ENCODE results near the gene PDE4D. TPM values are rescaled to one million over a fixed set of nuclear protein-coding genes. Genes with fewer than 3 reads are reported as not detected.

The PDE4D gene
- total and polyA plus RNA-seq, 2 donors (not counting 3 experiments of a cell fraction or from before 2014, with no cell fraction given) = 34.5 to 51.2 TPM

GRCh38 chr5:59543821-59544442, 349.6 kb downstream of the PDE4D start:
- ChIA-PET CTCF (interaction anchor here (1.1 to 2.2 kb wide), 5 partner anchors 15 to 257 kb away, joined by 3 to 13 read pairs (median 6); no protein-coding TSS in a partner anchor), POLR2A (no interaction called here)
- Histone ChIP-seq H3K4me3 (replicated peaks in 1 of 3; ENCODE audit: insufficient read depth in 1 of 3, low read depth in 1 of 3, low read length in 3 of 3) (no peak overlapping the region), H3K9me1 (replicated peaks; ENCODE audit: control insufficient read depth, extremely low read depth, insufficient read depth, low read length) (no peaks in the 10 kb centered on the region), H3K9ac (replicated peaks; ENCODE audit: extremely low read depth, insufficient read depth, low read length) (no peak overlapping the region), H3K4me2 (ENCODE audit: insufficient read depth, low read length) (no peak overlapping the region), H3K9me3 (replicated peaks; ENCODE audit: control insufficient read depth, insufficient read depth, low read length) (no peaks in the 10 kb centered on the region), H3K27me3 (ENCODE audit: control insufficient read depth in 2 of 2, insufficient read depth in 2 of 2, low read length in 2 of 2) (no peaks in the 10 kb centered on the region), H3K4me1 (ENCODE audit: control insufficient read depth, extremely low read depth, insufficient read depth, low read length) (no peaks in the 10 kb centered on the region), H4K20me1 (replicated peaks; ENCODE audit: control insufficient read depth, extremely low read depth, insufficient read depth, low read length) (no peaks in the 10 kb centered on the region), H2AFZ (ENCODE audit: low read depth, low read length) (no peak overlapping the region), H3K79me2 (ENCODE audit: control insufficient read depth, insufficient read depth, low read length) (no peaks in the 10 kb centered on the region), H3K27ac (ENCODE audit: insufficient read depth, low read depth, low read length) (no peak overlapping the region), H3K36me3 (ENCODE audit: control insufficient read depth in 2 of 2, extremely low read depth in 1 of 2, insufficient read depth in 2 of 2, low read length in 2 of 2) (no peaks in the 10 kb centered on the region)
- intact Hi-C loops (cut with micrococcal nuclease) (no loop called here), dilution Hi-C loops (cut with MboI; ENCODE audit: extremely low pct_ligation_motif_present, low sequenced_read_pairs) (no loop called here)
- FAIRE-seq (no peak), DNase-seq (ENCODE audit: low read depth, low spot score) (no peak)
- no TSS peak for BruUV-seq (replicated peaks)
- TF ChIP-seq FOS (IDR thresholded peaks at IDR 0.05; ENCODE audit: borderline replicate concordance, insufficient read depth, low read length) (no peak), POLR2AphosphoS5 (IDR thresholded peaks at IDR 0.05; ENCODE audit: insufficient read depth, low read depth, low read length) (no peak), EZH2 (IDR thresholded peaks at IDR 0.05; ENCODE audit: borderline replicate concordance, low read depth, low read length, severe bottlenecking) (no peak), JUN (IDR thresholded peaks at IDR 0.05; ENCODE audit: borderline replicate concordance, insufficient read depth, insufficient read length, low read depth) (no peak), GATA2 (IDR thresholded peaks at IDR 0.05; ENCODE audit: insufficient read depth, insufficient read length, low read depth, low read length) (no peak), CTCF (IDR thresholded peaks at IDR 0.05; ENCODE audit: extremely low read depth in 1 of 2, insufficient read depth in 1 of 2, low read depth in 1 of 2, low read length in 2 of 2) (no peak), MYC (IDR thresholded peaks at IDR 0.05; ENCODE audit: low read depth, low read length) (no peak), POLR2A (IDR thresholded peaks at IDR 0.05; ENCODE audit: low read depth, low read length) (no peak)
- TF ChIP-seq, protein P1, sequence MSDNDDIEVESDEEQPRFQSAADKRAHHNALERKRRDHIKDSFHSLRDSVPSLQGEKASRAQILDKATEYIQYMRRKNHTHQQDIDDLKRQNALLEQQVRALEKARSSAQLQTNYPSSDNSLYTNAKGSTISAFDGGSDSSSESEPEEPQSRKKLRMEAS (IDR thresholded peaks at IDR 0.05; ENCODE audit: insufficient read depth, insufficient read length) = no peak

Data from endothelial cell of umbilical vein (primary cell).